Superior temporal gyrus (tissue), 1 donor: ENCODE data around the gene MICAL1.
"Not testable (repeated sequence)": the region's sequence is repeated elsewhere in the genome, so short reads cannot be mapped to it uniquely, and the experiment has no call there.

ENCODE experiments used
- DNase-seq: peaks from one replicate; pipeline ENCODE4 v3.0.0-alpha.2; 2016; ENCODE audit errors: extremely low spot score

The MICAL1 gene

GRCh38 chr6:109477725-109478124 is 22.2 kb upstream of the MICAL1 start:
- no peak for DNase-seq

- DNase-seq: no peak
These were observed 21.6 kb upstream of the MICAL1 start for GRCh38 chr6:109477184-109477583.

- no peak for DNase-seq
These were observed 20.1 kb upstream of the MICAL1 start for GRCh38 chr6:109475625-109476024.

- no peak for DNase-seq
These were observed 19.4 kb upstream of the MICAL1 start for GRCh38 chr6:109474995-109475394.

- no peak for DNase-seq
These were observed 17.5 kb upstream of the MICAL1 start for GRCh38 chr6:109473120-109473519.

- no peak for DNase-seq
These were observed 16.8 kb upstream of the MICAL1 start for GRCh38 chr6:109472132-109472995.

- DNase-seq: no peak
These were observed 15.7 kb upstream of the MICAL1 start for GRCh38 chr6:109471105-109471810.

- no peak for DNase-seq
These were observed 14.1 kb upstream of the MICAL1 start for GRCh38 chr6:109469591-109470189.

GRCh38 chr6:109467696-109468095 is 12.1 kb upstream of the MICAL1 start:
- no peak for DNase-seq

- DNase-seq: no peak
These were observed 10.8 kb upstream of the MICAL1 start for GRCh38 chr6:109466212-109466923.

- peak; percentile 85 for DNase-seq
These were observed 10.2 kb upstream of the MICAL1 start for GRCh38 chr6:109465772-109466171.

GRCh38 chr6:109461733-109462526 is 6.4 kb upstream of the MICAL1 start:
- no peak for DNase-seq

GRCh38 chr6:109461205-109461604 is 5.6 kb upstream of the MICAL1 start:
- DNase-seq: not testable (repeated sequence)

GRCh38 chr6:109460161-109460829 is 4.7 kb upstream of the MICAL1 start:
- no peak for DNase-seq

GRCh38 chr6:109458774-109459531 is 3.4 kb upstream of the MICAL1 start:
- no peak for DNase-seq

GRCh38 chr6:109457562-109457996 is 2.0 kb upstream of the MICAL1 start:
- no peak for DNase-seq

- no peak for DNase-seq
These were observed 1.4 kb upstream of the MICAL1 start for GRCh38 chr6:109456710-109457561.

GRCh38 chr6:109456111-109456583 is 575 bp upstream of the MICAL1 start:
- DNase-seq: no peak
